Peyer's patch (tissue), 4 donors: Measurements from ENCODE around the gene TMEFF2. TPM values are rescaled to one million over a fixed set of nuclear protein-coding genes. Genes with fewer than 3 reads are reported as not detected.

Experiments
- DNase-seq, 3 donors: peaks; one replicate each; pipeline ENCODE4 v3.0.0-alpha.2; 2017 to 2019
- H3K27ac ChIP-seq, 4 donors: fragments of 200-600 bp; sonication (generic); one replicate each; pipeline ENCODE4 v1.5.1; 2016 to 2019
- H3K27me3 ChIP-seq, 2 donors: fragments of 200-600 bp; sonication (generic); one replicate each; pipeline ENCODE4 v1.5.1; 2019
- H3K36me3 ChIP-seq, 3 donors: fragments of 200-600 bp; sonication (generic); one replicate each; pipeline ENCODE4 v1.5.1; 2016 to 2019
- H3K4me1 ChIP-seq, 4 donors: fragments of 200-600 bp; sonication (generic); one replicate each; pipeline ENCODE4 v1.5.1; 2016 to 2019
- H3K4me3 ChIP-seq, 4 donors: fragments of 200-600 bp; sonication (generic); 1 replicate in 3 of 4; 2 replicates in 1 of 4; pipeline ENCODE4 v1.5.1; 2016 to 2019; ENCODE audit warnings: mild to moderate bottlenecking in 1 of 4
- H3K9me3 ChIP-seq, 4 donors: fragments of 200-600 bp; sonication (generic); one replicate each; pipeline ENCODE4 v1.5.1; 2016 to 2019; ENCODE audit warnings: mild to moderate bottlenecking in 1 of 4
- CTCF ChIP-seq, 6 experiments: fragments of 450-650 bp in 4 of 6; fragments of 200-600 bp in 2 of 6; sonication (generic) in 1 of 6; IDR thresholded peaks; one replicate each; pipeline ENCODE4 v1.5.1; 2017 to 2019; ENCODE audit warnings: antibody characterized with exemption in 6 of 6, mild to moderate bottlenecking in 3 of 6, moderate library complexity in 1 of 6
- POLR2A ChIP-seq, 2 donors: fragments of 450-650 bp; IDR thresholded peaks; one replicate each; pipeline ENCODE4 v1.5.1; 2017; ENCODE audit warnings: antibody characterized with exemption in 2 of 2, mild to moderate bottlenecking in 2 of 2, moderate library complexity in 2 of 2
- total RNA-seq, 4 donors: library from RNA; depleted of rRNA; stranded (reverse); fragments of >200 nt; gene quantifications; one replicate each; pipeline ENCODE4 v1.1.0, GENCODE V29; 2016

Gene TMEFF2
- total RNA-seq, 4 donors from 2014 or later = 0.35 to 1.6 (median 0.68) TPM

GRCh38 chr2:192150166-192150565 is 44.6 kb downstream of the TMEFF2 start:
- H3K36me3 ChIP-seq = no peaks in the 10 kb centered on the region
- H3K27ac ChIP-seq = no peak overlapping the region
- no peaks in the 10 kb centered on the region for H3K4me1 ChIP-seq
- H3K9me3 ChIP-seq = no peaks in the 10 kb centered on the region
- no peak for DNase-seq
- no peaks in the 10 kb centered on the region for H3K27me3 ChIP-seq
- no peak overlapping the region for H3K4me3 ChIP-seq
- TF ChIP-seq CTCF (IDR thresholded peaks at IDR 0.05) = no peak
- no peak for TF ChIP-seq POLR2A (IDR thresholded peaks at IDR 0.05)

DNA sequence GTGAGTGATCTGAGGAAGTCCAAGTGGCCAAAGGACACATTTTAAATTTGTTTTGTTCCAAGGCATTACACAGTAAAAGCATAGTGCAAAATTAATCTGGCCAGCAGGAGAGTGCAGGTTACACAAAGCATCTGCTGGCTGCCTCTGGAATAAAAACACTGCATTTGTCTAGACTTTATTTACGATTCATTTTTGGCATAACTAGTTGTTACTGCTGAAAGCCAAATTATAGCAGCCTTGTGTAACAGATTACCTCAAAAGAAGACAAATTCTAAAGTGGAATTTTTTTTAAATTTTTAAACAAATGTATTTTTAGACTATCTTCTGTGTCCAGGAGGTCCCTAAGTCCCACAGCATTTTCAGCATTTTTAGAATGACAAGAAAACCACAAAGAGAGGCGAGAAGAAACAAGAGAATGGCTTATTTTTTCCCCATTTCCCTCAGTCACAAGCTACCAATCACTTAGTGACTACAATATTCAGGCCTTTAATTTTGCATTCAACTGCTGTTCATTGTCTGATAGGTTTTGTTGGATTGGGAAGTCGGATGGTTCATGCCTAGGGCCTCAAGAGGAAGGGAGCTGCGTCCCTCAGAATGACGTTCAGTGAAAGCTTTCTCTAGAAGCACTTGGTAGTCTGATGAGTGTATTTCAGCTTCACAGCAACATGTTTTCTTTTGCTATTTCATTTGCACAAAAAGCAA is 46.0 kb downstream of the TMEFF2 start:
- no peak for DNase-seq
- no peak overlapping the region for H3K27ac ChIP-seq
- no peaks in the 10 kb centered on the region for H3K4me1 ChIP-seq
- TF ChIP-seq CTCF (IDR thresholded peaks at IDR 0.05) (no peak), POLR2A (IDR thresholded peaks at IDR 0.05) (no peak)
- H3K4me3 ChIP-seq = no peak overlapping the region
- H3K36me3 ChIP-seq = no peaks in the 10 kb centered on the region
- H3K9me3 ChIP-seq = no peaks in the 10 kb centered on the region
- no peaks in the 10 kb centered on the region for H3K27me3 ChIP-seq

- H3K27me3 ChIP-seq = no peaks in the 10 kb centered on the region
- no peak overlapping the region for H3K4me3 ChIP-seq
- H3K27ac ChIP-seq = no peak overlapping the region
- H3K36me3 ChIP-seq = no peaks in the 10 kb centered on the region
- H3K4me1 ChIP-seq = no peaks in the 10 kb centered on the region
- no peak for TF ChIP-seq POLR2A (IDR thresholded peaks at IDR 0.05)
- no peaks in the 10 kb centered on the region for H3K9me3 ChIP-seq
- DNase-seq = no peak
Measured at GRCh38 chr2:192148241-192148619, 46.5 kb downstream of the TMEFF2 start.

DNA sequence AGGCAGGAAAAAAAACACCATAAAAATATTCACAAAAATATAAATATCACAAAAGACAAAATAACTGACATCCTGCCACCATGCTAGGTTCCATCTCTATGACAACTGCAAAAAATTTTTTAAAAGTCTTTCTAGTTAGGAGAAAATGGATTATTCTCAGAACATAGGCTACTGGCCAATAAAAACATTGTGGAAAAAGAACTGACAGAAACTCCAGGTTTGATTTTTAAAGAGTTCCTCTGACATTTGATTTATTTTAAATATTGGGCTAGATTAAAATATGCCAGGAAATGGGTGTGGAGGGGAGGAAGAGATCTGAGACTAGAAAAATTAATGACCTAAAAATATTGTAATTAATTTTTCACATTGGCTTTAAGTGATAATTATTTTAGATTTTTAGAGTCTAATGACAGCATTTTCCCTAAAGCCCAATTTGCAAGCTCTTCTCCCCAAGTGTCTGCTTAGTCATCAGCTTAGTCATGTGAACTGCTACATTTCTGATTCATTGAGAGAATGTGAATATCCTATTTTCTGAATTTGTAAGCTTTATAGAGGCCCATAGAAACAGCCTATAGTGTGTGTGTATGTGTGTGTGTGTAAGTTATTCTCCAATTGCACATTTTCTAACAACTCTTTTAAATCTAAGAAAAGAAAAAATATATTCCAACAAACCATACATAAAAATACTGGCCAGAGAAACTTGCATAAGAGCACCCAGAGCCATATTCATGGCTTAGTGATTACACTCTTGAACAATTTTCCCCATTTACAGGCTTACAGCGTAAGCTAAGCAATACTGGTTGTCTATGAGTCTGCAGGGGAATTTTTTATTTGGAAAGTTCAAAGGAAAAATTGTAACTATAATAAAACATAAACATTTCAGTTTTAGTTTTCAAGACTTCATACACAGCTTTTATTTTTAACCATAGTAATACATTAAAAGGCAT is 48.4 kb downstream of the TMEFF2 start:
- H3K36me3 ChIP-seq = no peaks in the 10 kb centered on the region
- no peak overlapping the region for H3K4me3 ChIP-seq
- no peaks in the 10 kb centered on the region for H3K27me3 ChIP-seq
- H3K27ac ChIP-seq = no peak overlapping the region
- DNase-seq = no peak
- TF ChIP-seq CTCF (IDR thresholded peaks at IDR 0.05) (no peak), POLR2A (IDR thresholded peaks at IDR 0.05) (no peak)
- H3K4me1 ChIP-seq = no peaks in the 10 kb centered on the region
- no peaks in the 10 kb centered on the region for H3K9me3 ChIP-seq

DNA sequence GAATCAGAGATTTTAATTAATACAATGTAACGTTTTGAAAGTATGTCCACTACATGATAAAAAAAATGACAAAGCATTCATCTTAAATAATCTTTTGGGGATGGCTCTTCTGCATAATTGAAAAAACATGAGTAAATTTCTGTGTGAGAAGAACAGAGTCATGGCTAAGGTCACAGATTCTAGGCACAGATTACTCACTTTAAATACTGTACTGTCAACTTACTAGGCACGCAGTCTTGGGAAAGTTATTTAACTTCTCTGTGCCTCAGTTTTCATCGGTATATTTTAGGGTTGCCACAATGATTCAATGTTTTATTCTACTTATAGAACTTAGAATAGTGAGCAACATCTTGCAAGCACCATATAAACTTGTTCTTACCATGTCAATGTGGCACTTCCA is 49.2 kb downstream of the TMEFF2 start:
- no peak for DNase-seq
- H3K9me3 ChIP-seq = no peaks in the 10 kb centered on the region
- no peaks in the 10 kb centered on the region for H3K27me3 ChIP-seq
- TF ChIP-seq CTCF (IDR thresholded peaks at IDR 0.05) = no peak
- no peak for TF ChIP-seq POLR2A (IDR thresholded peaks at IDR 0.05)
- no peaks in the 10 kb centered on the region for H3K4me1 ChIP-seq
- no peaks in the 10 kb centered on the region for H3K36me3 ChIP-seq
- H3K27ac ChIP-seq = no peak overlapping the region
- no peak overlapping the region for H3K4me3 ChIP-seq

- H3K9me3 ChIP-seq = no peaks in the 10 kb centered on the region
- TF ChIP-seq CTCF (IDR thresholded peaks at IDR 0.05) = no peak
- no peak for TF ChIP-seq POLR2A (IDR thresholded peaks at IDR 0.05)
- H3K36me3 ChIP-seq = no peaks in the 10 kb centered on the region
- H3K4me1 ChIP-seq = no peaks in the 10 kb centered on the region
- no peaks in the 10 kb centered on the region for H3K27me3 ChIP-seq
- no peak for DNase-seq
- H3K4me3 ChIP-seq = no peak overlapping the region
- H3K27ac ChIP-seq = no peak overlapping the region
Measured at GRCh38 chr2:192140236-192140839, 54.4 kb downstream of the TMEFF2 start.
